Neural cell (in vitro differentiated cells): ENCODE measurements around the gene BMP2K. TPM values are rescaled to one million over a fixed set of nuclear protein-coding genes. Genes with fewer than 3 reads are reported as not detected.

Source experiments
- H2AFZ ChIP-seq: fragments of 200-600, 300-800 bp; sonication (generic), shearing (Covaris generic); 2 replicates; pipeline ENCODE4 v1.6.0; 2014; ENCODE audit warnings: low read depth, mild to moderate bottlenecking, antibody characterized with exemption, low read length, moderate library complexity
- H3F3A ChIP-seq: fragments of 200-600 bp; shearing (Covaris generic); 2 replicates; pipeline ENCODE4 v1.6.1; 2016; ENCODE audit warnings: mild to moderate bottlenecking, moderate library complexity, mixed read lengths, antibody characterized with exemption, low read length; ENCODE audit not compliant: insufficient read depth, poor library complexity, severe bottlenecking
- H3K27ac ChIP-seq: fragments of 200-600, 300-800 bp; sonication (generic), shearing (Covaris generic); 2 replicates; pipeline ENCODE4 v1.5.1; 2014; ENCODE audit warnings: mild to moderate bottlenecking, low read length, moderate library complexity
- H3K27me3 ChIP-seq: fragments of 300-800, 200-600 bp; sonication (generic), shearing (Covaris generic); 2 replicates; pipeline ENCODE4 v1.6.0; 2014; ENCODE audit warnings: mild to moderate bottlenecking, low read depth, low read length, moderate library complexity; ENCODE audit not compliant: insufficient read depth
- H3K36me3 ChIP-seq: fragments of 300-800, 200-600 bp; sonication (generic), shearing (Covaris generic); 2 replicates; pipeline ENCODE4 v1.5.1; 2014; ENCODE audit warnings: mild to moderate bottlenecking, antibody characterized with exemption, low read length, moderate library complexity; ENCODE audit not compliant: insufficient read depth
- H3K4me2 ChIP-seq: fragments of 300-800, 200-600 bp; sonication (generic), shearing (Covaris generic); 2 replicates; pipeline ENCODE4 v1.6.0; 2014; ENCODE audit warnings: mild to moderate bottlenecking, low read length
- H3K4me3 ChIP-seq: fragments of 300-800, 200-600 bp; sonication (generic), shearing (Covaris generic); 2 replicates; pipeline ENCODE4 v1.5.1; 2014; ENCODE audit warnings: mild to moderate bottlenecking, low read length, moderate library complexity
- H3K79me2 ChIP-seq: fragments of 200-600 bp; shearing (Covaris generic); replicated peaks from 2 replicates; pipeline ENCODE4 v1.6.0; 2014; ENCODE audit warnings: mild to moderate bottlenecking, low read length, moderate library complexity; ENCODE audit not compliant: insufficient read depth
- H3K9ac ChIP-seq: fragments of 300-800, 200-600 bp; sonication (generic), shearing (Covaris generic); 2 replicates; pipeline ENCODE4 v1.6.1; 2016; ENCODE audit warnings: mild to moderate bottlenecking, low read length, mixed read lengths
- H3K9me2 ChIP-seq: fragments of 200-600 bp; shearing (Covaris generic); 2 replicates; pipeline ENCODE4 v1.6.1; 2016; ENCODE audit warnings: mild to moderate bottlenecking, low read length, mixed read lengths; ENCODE audit not compliant: insufficient read depth
- H3K9me3 ChIP-seq: fragments of 200-600, 300-800 bp; sonication (generic), shearing (Covaris generic); 2 replicates; pipeline ENCODE4 v1.6.1; 2016; ENCODE audit warnings: mild to moderate bottlenecking, mixed run types, low read length, moderate library complexity, mixed read lengths
- H4K20me1 ChIP-seq: fragments of 200-600 bp; shearing (Covaris generic); 2 replicates; pipeline ENCODE4 v1.6.1; 2016; ENCODE audit warnings: mild to moderate bottlenecking, mixed run types; ENCODE audit not compliant: insufficient read depth
- CTCF ChIP-seq: fragments of 450-650 bp; IDR thresholded peaks from 2 replicates; pipeline ENCODE4 v1.5.1; 2014; ENCODE audit warnings: antibody characterized with exemption, mild to moderate bottlenecking, moderate library complexity; ENCODE audit not compliant: poor library complexity, severe bottlenecking
- EP300 ChIP-seq: fragments of 450-650 bp; conservative IDR thresholded peaks from 2 replicates; pipeline ENCODE4 v1.6.1; 2014; ENCODE audit warnings: antibody characterized with exemption, mild to moderate bottlenecking, moderate library complexity; ENCODE audit not compliant: poor library complexity, severe bottlenecking
- EZH2 ChIP-seq: fragments of 200-600, 300-800 bp; shearing (Covaris generic), sonication (generic); IDR thresholded peaks from 2 replicates; pipeline ENCODE4 v1.6.1; 2014; ENCODE audit warnings: antibody characterized with exemption, low read length, borderline replicate concordance, mild to moderate bottlenecking; ENCODE audit not compliant: insufficient read depth, poor library complexity, severe bottlenecking
- MXI1 ChIP-seq: fragments of 450-650 bp; conservative IDR thresholded peaks from 2 replicates; pipeline ENCODE4 v1.6.1; 2014; ENCODE audit warnings: antibody characterized with exemption, mild to moderate bottlenecking; ENCODE audit not compliant: poor library complexity, severe bottlenecking
- POLR2AphosphoS5 ChIP-seq: IDR thresholded peaks from 2 replicates; pipeline ENCODE4 v1.6.1; 2012
- RAD21 ChIP-seq: fragments of 450-650 bp; conservative IDR thresholded peaks from 2 replicates; pipeline ENCODE4 v1.6.1; 2014; ENCODE audit warnings: antibody characterized with exemption, mild to moderate bottlenecking, moderate library complexity
- REST ChIP-seq: IDR thresholded peaks from 2 replicates; pipeline ENCODE4 v1.6.1; 2012; ENCODE audit warnings: borderline replicate concordance
- SMC3 ChIP-seq: fragments of 450-650 bp; conservative IDR thresholded peaks from 2 replicates; pipeline ENCODE4 v1.6.1; 2014; ENCODE audit warnings: antibody characterized with exemption, mild to moderate bottlenecking, moderate library complexity; ENCODE audit not compliant: poor library complexity
- TAF1 ChIP-seq: IDR thresholded peaks from 2 replicates; pipeline ENCODE4 v1.6.1; 2012; ENCODE audit warnings: low read depth
- polyA plus RNA-seq: library from polyadenylated mRNA; depleted of rRNA; stranded (reverse); fragments of >200 nt; gene quantifications from 2 replicates; pipeline ENCODE4 v1.2.3, GENCODE V29; 2014

The BMP2K gene
- polyA plus RNA-seq, 1 donor from 2014 or later = 14.7 TPM

- no peak overlapping the region for H2AFZ ChIP-seq
- H3K9ac ChIP-seq = no peak overlapping the region
- no peak overlapping the region for H3K4me3 ChIP-seq
- no peaks in the 10 kb centered on the region for H3K27me3 ChIP-seq
- H3K9me2 ChIP-seq = no peaks in the 10 kb centered on the region
- H3F3A ChIP-seq = no peaks in the 10 kb centered on the region
- H3K79me2 ChIP-seq = no peaks in the 10 kb centered on the region
- no peak overlapping the region for H3K27ac ChIP-seq
- H3K4me2 ChIP-seq = no peak overlapping the region
- no peaks in the 10 kb centered on the region for H4K20me1 ChIP-seq
- H3K9me3 ChIP-seq = no peaks in the 10 kb centered on the region
- no peaks in the 10 kb centered on the region for H3K36me3 ChIP-seq
- TF ChIP-seq EP300 = no peak
- TF ChIP-seq REST = no peak
- no peak for TF ChIP-seq RAD21
- no peak for TF ChIP-seq TAF1
- no peak for TF ChIP-seq MXI1
- TF ChIP-seq SMC3 = no peak
- TF ChIP-seq POLR2AphosphoS5 = no peak
- no peak for TF ChIP-seq CTCF
- no peak for TF ChIP-seq EZH2
These were observed 113.8 kb downstream of the BMP2K start for GRCh38 chr4:78889955-78890354.

DNA sequence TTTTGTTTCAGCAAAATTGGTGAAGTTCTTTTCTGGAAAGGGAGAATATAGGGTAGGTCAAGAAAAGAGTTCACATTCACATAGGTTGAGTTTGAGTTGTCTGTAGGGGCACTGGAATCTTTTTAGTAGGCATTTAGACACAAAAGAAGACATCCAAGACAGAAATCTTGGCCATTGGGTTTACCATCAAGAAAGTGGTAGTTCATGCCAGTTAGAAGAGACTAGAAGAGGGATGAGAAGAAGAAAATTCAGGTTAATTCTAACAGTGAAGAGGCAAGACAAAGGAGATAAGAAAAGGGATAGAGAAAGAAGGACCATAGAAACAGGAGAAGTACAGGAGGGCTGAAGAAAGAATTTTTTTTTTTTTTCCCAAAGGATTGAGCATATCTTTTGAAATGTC, 123.2 kb downstream of the BMP2K start:
- Histone ChIP-seq H3K79me2 (no peaks in the 10 kb centered on the region), H3K9me2 (no peaks in the 10 kb centered on the region)

More for the DNA sequence above, 123.2 kb downstream of the BMP2K start:
- no peak overlapping the region for H3K4me3 ChIP-seq
- H4K20me1 ChIP-seq = no peaks in the 10 kb centered on the region
- TF ChIP-seq MXI1 = no peak
- no peak for TF ChIP-seq TAF1
- no peak for TF ChIP-seq SMC3
- TF ChIP-seq REST = no peak
- no peak for TF ChIP-seq CTCF
- no peak for TF ChIP-seq EP300
- TF ChIP-seq POLR2AphosphoS5 = no peak
- no peaks in the 10 kb centered on the region for H3F3A ChIP-seq
- H3K9ac ChIP-seq = no peak overlapping the region
- H2AFZ ChIP-seq = no peak overlapping the region
- no peak overlapping the region for H3K4me2 ChIP-seq
- H3K9me3 ChIP-seq = no peaks in the 10 kb centered on the region
- no peaks in the 10 kb centered on the region for H3K36me3 ChIP-seq
- H3K27ac ChIP-seq = no peak overlapping the region
- H3K27me3 ChIP-seq = no peaks in the 10 kb centered on the region
